ENCODE data around the gene ERMARD.

ERMARD gene

GRCh38 chr6:169776379-169776778 lies 25.0 kb downstream of the ERMARD start:
- H3K4me3 ChIP-seq (replicated peaks; ENCODE audit: insufficient read depth, low read length): no peak overlapping the region
- no peak for DNase-seq (ENCODE audit: low read depth in 1 of 2, low spot score in 1 of 2)
- H3K27ac ChIP-seq (replicated peaks): no peak overlapping the region
- H3K27me3 ChIP-seq (ENCODE audit: insufficient read depth, poor library complexity, severe bottlenecking): no peaks in the 10 kb centered on the region
- TF ChIP-seq POLR2AphosphoS5 (IDR thresholded peaks at IDR 0.05; ENCODE audit: low read depth) (no peak), SPI1 (IDR thresholded peaks at IDR 0.05; ENCODE audit: borderline replicate concordance, low read depth) (no peak), CTCF (IDR thresholded peaks at IDR 0.05; ENCODE audit: insufficient read depth, low read length) (no peak), REST (IDR thresholded peaks at IDR 0.05; ENCODE audit: insufficient replicate concordance, low read depth) (no peak), GABPA (IDR thresholded peaks at IDR 0.05; ENCODE audit: low read depth) (no peak)

DNA sequence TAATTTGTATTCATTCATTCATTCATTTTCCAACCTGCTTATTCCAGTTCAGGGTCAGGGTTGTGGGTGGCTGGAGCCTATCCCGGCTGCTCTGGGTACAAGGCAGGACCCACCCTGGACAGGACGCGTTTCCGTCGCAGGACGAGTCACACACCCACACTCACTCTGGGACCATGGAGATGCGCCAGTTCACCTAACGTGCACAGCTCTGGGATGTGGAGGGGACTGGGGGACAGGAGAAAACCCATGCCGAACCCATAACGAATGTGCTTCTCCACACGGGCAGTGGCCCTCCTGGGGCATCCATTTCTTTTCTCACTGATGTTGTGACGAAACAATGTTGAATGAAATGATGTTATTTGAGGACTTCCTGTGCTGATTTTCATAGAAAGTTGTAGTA lies 26.5 kb downstream of the ERMARD start:
- no peak for DNase-seq (ENCODE audit: low read depth in 1 of 2, low spot score in 1 of 2)
- Histone ChIP-seq H3K4me3 (replicated peaks; ENCODE audit: insufficient read depth, low read length) (no peak overlapping the region), H3K27me3 (ENCODE audit: insufficient read depth, poor library complexity, severe bottlenecking) (no peaks in the 10 kb centered on the region), H3K27ac (replicated peaks) (no peak overlapping the region)
- no peak for TF ChIP-seq POLR2AphosphoS5 (IDR thresholded peaks at IDR 0.05; ENCODE audit: low read depth)
- TF ChIP-seq CTCF (IDR thresholded peaks at IDR 0.05; ENCODE audit: insufficient read depth, low read length): no peak
- TF ChIP-seq GABPA (IDR thresholded peaks at IDR 0.05; ENCODE audit: low read depth): no peak
- TF ChIP-seq REST (IDR thresholded peaks at IDR 0.05; ENCODE audit: insufficient replicate concordance, low read depth): no peak
- TF ChIP-seq SPI1 (IDR thresholded peaks at IDR 0.05; ENCODE audit: borderline replicate concordance, low read depth): no peak

DNA sequence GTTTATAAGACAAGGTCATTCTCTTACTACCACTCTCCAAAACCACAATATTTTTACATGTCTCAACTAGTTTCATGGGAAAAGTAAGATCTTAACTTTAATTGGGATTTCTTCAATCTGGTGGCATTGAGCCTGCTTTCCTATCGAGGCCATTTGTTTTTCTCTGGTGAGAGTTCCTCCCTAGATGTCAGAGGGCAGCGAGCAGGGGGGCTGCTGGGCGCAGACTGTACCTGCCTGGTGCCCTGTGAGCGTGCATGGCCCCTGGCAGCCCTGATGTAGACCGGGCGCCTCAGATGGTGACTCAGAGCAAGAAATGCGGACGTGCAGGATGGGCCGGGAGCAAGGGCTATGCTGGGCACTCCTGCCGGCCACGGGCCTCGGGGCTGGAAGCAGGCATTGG lies 27.2 kb downstream of the ERMARD start:
- DNase-seq (ENCODE audit: low read depth in 1 of 2, low spot score in 1 of 2): no peak
- no peak overlapping the region for H3K27ac ChIP-seq (replicated peaks)
- no peaks in the 10 kb centered on the region for H3K27me3 ChIP-seq (ENCODE audit: insufficient read depth, poor library complexity, severe bottlenecking)
- no peak overlapping the region for H3K4me3 ChIP-seq (replicated peaks; ENCODE audit: insufficient read depth, low read length)
- TF ChIP-seq CTCF (IDR thresholded peaks at IDR 0.05; ENCODE audit: insufficient read depth, low read length) (no peak), REST (IDR thresholded peaks at IDR 0.05; ENCODE audit: insufficient replicate concordance, low read depth) (no peak), SPI1 (IDR thresholded peaks at IDR 0.05; ENCODE audit: borderline replicate concordance, low read depth) (no peak), GABPA (IDR thresholded peaks at IDR 0.05; ENCODE audit: low read depth) (no peak), POLR2AphosphoS5 (IDR thresholded peaks at IDR 0.05; ENCODE audit: low read depth) (no peak)
